Panc1 (cell line): ENCODE data around the gene FA2H.

Experiments
- CTCF ChIP-seq: fragments of 450-650 bp; IDR thresholded peaks from 2 replicates; pipeline ENCODE4 v1.5.1; 2017; ENCODE audit warnings: mild to moderate bottlenecking
- POLR2AphosphoS5 ChIP-seq: IDR thresholded peaks from 2 replicates; pipeline ENCODE4 v1.6.1; 2012; ENCODE audit warnings: mild to moderate bottlenecking, low read depth, low read length, moderate library complexity
- SIN3A ChIP-seq: IDR thresholded peaks from 2 replicates; pipeline ENCODE4 v1.6.1; 2012; ENCODE audit warnings: low read depth, mild to moderate bottlenecking, low read length, moderate library complexity, borderline replicate concordance; ENCODE audit not compliant: insufficient read depth
- TCF7L2 ChIP-seq: IDR thresholded peaks from 2 replicates; pipeline ENCODE4 v1.6.1; 2011; ENCODE audit warnings: mild to moderate bottlenecking, low read depth, low read length, inconsistent platforms

GRCh38 chr16:74778646-74779045 is 4.0 kb upstream of the FA2H start:
- no peak for TF ChIP-seq CTCF
- TF ChIP-seq TCF7L2, result no peak
- TF ChIP-seq POLR2AphosphoS5, result no peak
- no peak for TF ChIP-seq SIN3A
